ENCODE results near the gene IMMP2L. TPM values are rescaled to one million over a fixed set of nuclear protein-coding genes. Genes with fewer than 3 reads are reported as not detected.

IMMP2L gene
- total and polyA plus RNA-seq, 2 of the 13 experiments (the other 11 are each of a cell fraction or from before 2014, with no cell fraction given): 7.8 to 16.9 TPM

- intact Hi-C loops (cut with micrococcal nuclease; ENCODE audit: unreplicated experiment) (loop anchor here (5.0 kb wide), 1 partner anchor 860 kb away; no protein-coding TSS in a partner anchor), in situ Hi-C loops (cut with HindIII; ENCODE audit: extremely low pct_ligation_motif_present, low pct_unique_long_range_greater_than_20kb) (no loop called here)
- no TSS peak for BruUV-seq (replicated peaks)
- H3K9me3 ChIP-seq (ENCODE audit: low read length): no peaks in the 10 kb centered on the region
- no peaks in the 10 kb centered on the region for H3K27me3 ChIP-seq (ENCODE audit: control insufficient read depth in 1 of 2, insufficient read depth in 2 of 2, low read length in 2 of 2)
- ChIA-PET POLR2A (no interaction called here), CTCF (ENCODE audit: low intra/inter-chr PET ratio, low total read pairs) (no interaction called here)
- H3K9ac ChIP-seq (ENCODE audit: insufficient read depth, low read depth, low read length): no peak overlapping the region
- H3K4me2 ChIP-seq (ENCODE audit: low read depth, low read length): no peak overlapping the region
- peak; percentile 95 for ATAC-seq
- H3K4me3 ChIP-seq (replicated peaks in 1 of 3; ENCODE audit: insufficient read depth in 1 of 3, low read depth in 2 of 3, low read length in 3 of 3): no peak overlapping the region
- H3K27ac ChIP-seq (ENCODE audit: extremely low read length, insufficient read depth, low read length): no peak overlapping the region
- WGBS (ENCODE audit: low lambda C conversion rate): 41% methylated on average over 4 of the region's 4 CpGs
- DNase-seq (ENCODE audit: low spot score): peak; percentile 39
- H3K36me3 ChIP-seq (replicated peaks in 1 of 2; ENCODE audit: control insufficient read depth in 1 of 2, insufficient read depth in 2 of 2, low read length in 2 of 2): no peaks in the 10 kb centered on the region
- H3K79me2 ChIP-seq (ENCODE audit: insufficient read depth, low read length): no peaks in the 10 kb centered on the region
- H4K20me1 ChIP-seq (ENCODE audit: insufficient read depth, low read length): no peaks in the 10 kb centered on the region
- H3K4me1 ChIP-seq (ENCODE audit: insufficient read depth, low read length): peaks cover 28% of the 10 kb centered on the region
- FAIRE-seq: peak; percentile 26
- TF ChIP-seq ZNF609 (CRISPR knock-in tag; IDR thresholded peaks at IDR 0.05; ENCODE audit: borderline replicate concordance) (no peak), MEIS2 (CRISPR knock-in tag; IDR thresholded peaks at IDR 0.05) (no peak), ZNF652 (CRISPR knock-in tag; IDR thresholded peaks at IDR 0.05; ENCODE audit: borderline replicate concordance, low read depth) (no peak)
- no peak overlapping the region for H2AFZ ChIP-seq (ENCODE audit: low read length)
These were observed 299.8 kb downstream of the IMMP2L start for GRCh38 chr7:111262293-111263116.

Measured in HepG2 (cell line).